ENCODE data around the gene C1GALT1C1L.
A peak's percentile ranks its signal among the peaks of the same experiment; 100 is the strongest.
"Not testable (repeated sequence)": the region's sequence is repeated elsewhere in the genome, so short reads cannot be mapped to it uniquely, and the experiment has no call there.

Gene C1GALT1C1L

GRCh38 chr2:43648994-43649701 is 27.1 kb downstream of the C1GALT1C1L start:
- DNase-seq: no peak

GRCh38 chr2:43643680-43644079 is 32.5 kb downstream of the C1GALT1C1L start:
- no peak for DNase-seq

- no peak for DNase-seq
Measured at GRCh38 chr2:43642363-43642762, 33.9 kb downstream of the C1GALT1C1L start.

- DNase-seq: peak; percentile 91
Measured at GRCh38 chr2:43637030-43637803, 39.0 kb downstream of the C1GALT1C1L start, which contains the start of gene PLEKHH2. Gene PLEKHH2, plus strand, starts transcription at chr2:43637260. Its CDS starts 7,414 bp downstream, at chr2:43644674.

- DNase-seq: no peak
Measured at GRCh38 chr2:43636621-43637020, 39.6 kb downstream of the C1GALT1C1L start.

GRCh38 chr2:43636153-43636552 is 40.1 kb downstream of the C1GALT1C1L start:
- not testable (repeated sequence) for DNase-seq

GRCh38 chr2:43634604-43635306 is 41.5 kb downstream of the C1GALT1C1L start:
- no peak for DNase-seq

- no peak for DNase-seq
Measured at GRCh38 chr2:43631618-43632317, 44.5 kb downstream of the C1GALT1C1L start.

Measured in T1000 (cell line).